IgD-negative memory B cell (primary cell): ENCODE results near the gene SCIN. TPM values are rescaled to one million over a fixed set of nuclear protein-coding genes. Genes with fewer than 3 reads are reported as not detected.
"Not testable (repeated sequence)": the region's sequence is repeated elsewhere in the genome, so short reads cannot be mapped to it uniquely, and the experiment has no call there.

Source experiments
- H3K27ac Mint-ChIP-seq, 3 donors: one replicate each; pipeline ENCODE4 v1.8.0; 2020 to 2022; ENCODE audit warnings: mild to moderate bottlenecking in 3 of 3, mixed read lengths in 3 of 3, moderate library complexity in 1 of 3
- H3K27me3 Mint-ChIP-seq: one replicate; pipeline ENCODE4 v1.8.0; 2021; ENCODE audit warnings: mixed read lengths
- H3K36me3 Mint-ChIP-seq: one replicate; pipeline ENCODE4 v1.8.0; 2020; ENCODE audit warnings: mild to moderate bottlenecking, mixed read lengths
- H3K4me1 Mint-ChIP-seq, 3 donors: one replicate each; pipeline ENCODE4 v1.8.0; 2020 to 2022; ENCODE audit warnings: mixed read lengths in 3 of 3, mild to moderate bottlenecking in 1 of 3
- H3K4me3 Mint-ChIP-seq, 4 donors: one replicate each; pipeline ENCODE4 v1.8.0; 2020 to 2022; ENCODE audit warnings: mild to moderate bottlenecking in 4 of 4, mixed read lengths in 4 of 4, moderate library complexity in 3 of 4
- H3K9me3 Mint-ChIP-seq, 3 donors: one replicate each; pipeline ENCODE4 v1.8.0; 2020 to 2021; ENCODE audit warnings: mixed read lengths in 3 of 3, mild to moderate bottlenecking in 1 of 3
- polyA plus RNA-seq: library from polyadenylated mRNA; unstranded; fragments of 300-500 nt; fragmentation: Illumina TruSeq; gene quantifications from one replicate; pipeline ENCODE4 v1.2.3, GENCODE V29; 2021

The SCIN gene
- polyA plus RNA-seq, 1 donor from 2014 or later = 1.6 TPM

DNA sequence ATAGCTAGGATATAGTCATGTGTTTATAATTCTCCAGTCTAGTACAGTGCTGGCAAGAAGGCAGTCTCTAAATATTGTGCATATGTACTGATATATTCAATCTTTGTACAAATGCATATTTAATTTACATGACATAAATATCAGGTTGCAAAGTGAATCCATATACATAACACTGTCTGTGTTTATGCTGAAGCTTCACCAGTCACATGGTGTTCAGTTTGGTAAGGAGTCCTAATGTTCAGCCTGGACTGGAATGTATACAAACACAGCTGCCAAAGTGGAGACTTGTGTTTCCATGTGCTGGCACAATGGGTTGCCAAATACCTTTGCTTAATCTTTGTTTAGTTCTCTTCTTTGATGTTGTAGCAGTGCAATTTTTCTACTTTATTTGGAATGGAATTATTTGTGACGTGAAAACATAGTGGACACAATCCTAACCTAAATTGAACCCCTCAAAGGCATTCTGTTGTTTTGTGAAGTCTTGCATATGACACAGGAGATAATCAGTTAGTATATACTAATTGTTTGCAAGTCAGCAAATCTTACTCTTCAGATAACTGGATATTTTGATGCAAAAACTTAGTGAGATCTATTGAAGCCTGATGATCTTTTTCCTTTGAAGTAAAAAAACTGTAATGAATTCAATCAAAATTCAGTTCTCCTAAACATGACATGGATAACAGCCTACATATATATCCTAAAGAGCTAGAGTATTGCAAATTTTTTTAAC, 99.6 kb downstream of the SCIN start:
- Mint-ChIP-seq H3K36me3 (no peaks in the 10 kb centered on the region), H3K9me3 (peaks cover 0 to under 1% (median 0%) of the 10 kb centered on the region in 3 donors), H3K27ac (peak overlapping the region in 2 of 3 donors; percentile 74 to 84), H3K4me3 (peak overlapping the region; percentile 43 to 90 (median 63)), H3K27me3 (no peaks in the 10 kb centered on the region), H3K4me1 (peaks cover 16 to 44% (median 43%) of the 10 kb centered on the region in 3 donors)

DNA sequence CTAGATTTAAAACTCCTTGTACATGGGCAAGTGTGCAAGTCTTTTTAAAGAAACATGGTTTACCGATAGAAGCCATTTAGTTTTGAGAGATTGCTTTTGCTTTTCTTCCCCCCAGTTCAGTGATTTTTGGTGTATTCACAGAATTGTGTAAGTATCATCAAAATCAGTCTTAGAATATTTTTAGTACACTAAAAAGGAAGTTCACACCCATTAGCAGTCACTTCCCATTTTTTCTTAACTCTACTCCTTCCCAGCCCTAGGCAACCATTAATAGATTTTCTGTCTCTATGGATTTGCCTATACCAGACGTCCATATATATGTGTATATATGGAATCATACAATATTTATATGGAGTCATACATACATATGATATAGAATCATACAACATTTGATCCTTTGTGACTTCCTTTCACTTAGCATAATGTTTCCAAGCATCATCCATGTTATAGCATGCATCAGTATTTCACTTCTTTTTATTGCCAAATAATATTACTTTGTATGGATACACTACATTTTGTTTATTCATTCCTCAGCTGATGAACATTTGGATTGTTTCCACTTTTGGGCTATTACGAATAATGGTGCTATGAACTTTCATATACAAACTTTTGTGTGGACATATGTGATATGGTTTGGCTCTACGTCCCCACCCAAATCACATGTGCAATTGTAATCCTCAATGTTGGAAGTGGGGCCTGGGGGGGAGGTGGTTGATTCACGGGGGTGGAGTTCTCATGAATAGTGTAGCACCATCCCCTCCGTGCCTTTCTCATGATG, 100.4 kb downstream of the SCIN start:
- Mint-ChIP-seq H3K27me3 (no peaks in the 10 kb centered on the region), H3K9me3 (peaks cover 0 to 6% (median 3%) of the 10 kb centered on the region in 3 donors), H3K4me3 (peak overlapping the region; percentile 43 to 90 (median 63)), H3K4me1 (peaks cover 16 to 46% (median 44%) of the 10 kb centered on the region in 3 donors), H3K36me3 (no peaks in the 10 kb centered on the region), H3K27ac (peak overlapping the region in 2 of 3 donors; percentile 74 to 84)

DNA sequence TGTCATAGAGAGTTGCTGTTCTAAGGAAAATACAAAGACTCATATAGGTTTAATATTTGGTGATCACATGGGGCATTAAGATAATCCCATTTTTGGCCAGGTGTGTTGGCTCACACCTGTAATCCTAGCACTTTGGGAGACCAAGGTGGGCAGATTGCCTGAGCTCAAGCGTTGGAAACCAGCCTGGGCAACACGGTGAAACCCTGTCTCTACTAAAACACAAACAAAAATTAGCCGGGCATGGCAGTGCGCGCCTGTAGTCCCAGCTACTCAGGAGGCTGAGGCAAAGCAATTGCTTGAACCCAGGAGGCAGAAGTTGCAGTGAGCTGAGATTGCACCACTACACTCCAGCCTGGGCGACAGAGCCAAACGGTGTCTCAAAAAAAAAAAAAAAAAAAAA, 102.9 kb downstream of the SCIN start:
- not testable (repeated sequence) for H3K4me3 Mint-ChIP-seq, H3K27ac Mint-ChIP-seq, H3K9me3 Mint-ChIP-seq, H3K36me3 Mint-ChIP-seq, H3K27me3 Mint-ChIP-seq
- peaks cover 8 to 35% (median 33%) of the 10 kb centered on the region in 3 donors for H3K4me1 Mint-ChIP-seq

DNA sequence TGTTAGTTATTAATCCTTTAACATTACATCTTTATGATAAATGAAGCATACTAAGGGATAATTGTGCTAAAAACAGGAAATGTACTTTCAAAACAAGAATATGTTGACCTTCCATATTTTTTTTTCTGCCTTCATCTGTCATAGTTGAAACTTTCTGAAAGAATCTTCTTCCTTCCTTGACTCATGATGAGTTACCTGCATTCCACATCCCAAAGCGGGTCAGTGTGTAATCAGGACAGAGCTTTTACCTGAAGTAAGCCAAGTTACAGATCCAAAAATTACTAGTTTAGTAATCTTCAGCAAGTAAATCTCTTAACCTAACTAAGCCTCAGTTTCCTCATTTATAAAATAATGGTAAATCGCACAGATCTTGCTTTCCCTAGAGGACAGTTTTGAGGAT, 103.5 kb downstream of the SCIN start:
- Mint-ChIP-seq H3K9me3 (peaks cover 2 to 9% (median 3%) of the 10 kb centered on the region in 3 donors), H3K4me3 (no peak overlapping the region), H3K27me3 (no peaks in the 10 kb centered on the region), H3K27ac (no peak overlapping the region), H3K36me3 (no peaks in the 10 kb centered on the region), H3K4me1 (peaks cover 8 to 33% (median 31%) of the 10 kb centered on the region in 3 donors)

DNA sequence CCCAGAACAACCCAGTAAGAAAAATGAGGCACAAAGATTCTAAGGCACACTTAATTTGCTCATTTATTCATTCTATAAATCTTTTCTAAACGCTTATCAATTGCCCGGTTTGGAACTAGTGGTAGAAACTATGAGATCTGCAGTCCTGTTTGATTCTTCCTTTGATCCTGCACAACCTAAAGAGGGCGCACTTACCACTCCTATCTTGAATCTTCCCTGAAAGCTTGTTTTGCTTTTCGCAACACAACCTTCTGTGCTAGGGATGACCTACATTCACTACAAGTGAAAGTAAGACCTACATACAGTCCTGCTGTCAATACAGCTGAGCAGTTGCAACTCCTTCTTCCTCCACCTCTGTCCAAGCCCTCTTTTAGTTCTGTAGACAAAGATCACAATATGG, 104.3 kb downstream of the SCIN start:
- no peaks in the 10 kb centered on the region for H3K27me3 Mint-ChIP-seq
- H3K4me1 Mint-ChIP-seq = peaks cover 8 to 33% (median 25%) of the 10 kb centered on the region in 3 donors
- H3K9me3 Mint-ChIP-seq = peaks cover 2 to 9% (median 3%) of the 10 kb centered on the region in 3 donors
- peak overlapping the region in 1 of 3 donors; percentile 81 for H3K27ac Mint-ChIP-seq
- H3K36me3 Mint-ChIP-seq = no peaks in the 10 kb centered on the region
- H3K4me3 Mint-ChIP-seq = peak overlapping the region in 1 of 4 donors; percentile 10

DNA sequence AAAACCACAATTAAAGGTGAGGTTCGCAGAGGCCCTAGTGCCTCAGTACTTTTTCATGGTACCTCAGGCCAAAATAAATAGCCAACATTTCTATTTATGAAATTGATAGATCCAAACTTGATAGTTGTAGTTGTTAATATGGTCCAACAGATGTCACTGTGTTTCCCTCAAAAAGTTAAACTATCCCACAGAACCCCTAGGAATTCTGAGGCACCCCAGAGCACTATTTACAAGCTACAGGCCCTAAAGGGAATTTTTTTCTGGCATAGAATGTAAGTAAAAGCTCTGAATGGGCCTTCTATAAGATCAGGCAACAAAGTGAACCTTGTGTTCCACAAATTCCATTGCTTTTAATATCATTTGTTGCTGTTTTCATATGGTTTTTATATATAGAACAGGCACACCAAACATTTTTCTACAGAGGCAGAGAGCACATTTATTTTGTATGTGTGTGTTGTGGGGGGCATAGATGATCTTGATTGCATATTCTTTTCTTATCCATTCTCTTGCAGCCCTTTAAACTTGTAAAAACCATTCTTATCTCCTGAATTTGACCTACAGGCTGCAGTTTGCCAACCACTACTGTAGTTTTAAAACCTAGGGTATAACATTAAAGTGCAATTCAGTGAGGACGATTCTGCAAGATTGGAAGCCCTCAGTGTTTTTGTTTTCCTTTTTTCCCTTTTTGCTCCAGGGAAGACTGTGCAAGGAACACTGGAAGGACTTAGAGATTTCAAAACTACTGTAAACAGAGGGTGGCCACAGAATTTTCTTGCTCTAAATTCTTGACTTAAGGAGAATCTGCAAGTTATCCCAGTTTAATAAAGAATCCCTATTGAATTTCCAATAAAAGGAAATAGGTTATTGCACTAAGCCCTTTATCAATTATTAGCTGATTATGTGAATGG, 113.4 kb downstream of the SCIN start:
- Mint-ChIP-seq H3K4me3 (peak overlapping the region in 2 of 4 donors; percentile 5 to 99), H3K36me3 (peaks cover 5% of the 10 kb centered on the region), H3K27me3 (peaks cover 3% of the 10 kb centered on the region), H3K27ac (peak overlapping the region; percentile 96 to 99 (median 98)), H3K4me1 (peaks cover 20 to 43% (median 30%) of the 10 kb centered on the region in 3 donors), H3K9me3 (peaks cover 0 to 3% (median 0%) of the 10 kb centered on the region in 3 donors)

DNA sequence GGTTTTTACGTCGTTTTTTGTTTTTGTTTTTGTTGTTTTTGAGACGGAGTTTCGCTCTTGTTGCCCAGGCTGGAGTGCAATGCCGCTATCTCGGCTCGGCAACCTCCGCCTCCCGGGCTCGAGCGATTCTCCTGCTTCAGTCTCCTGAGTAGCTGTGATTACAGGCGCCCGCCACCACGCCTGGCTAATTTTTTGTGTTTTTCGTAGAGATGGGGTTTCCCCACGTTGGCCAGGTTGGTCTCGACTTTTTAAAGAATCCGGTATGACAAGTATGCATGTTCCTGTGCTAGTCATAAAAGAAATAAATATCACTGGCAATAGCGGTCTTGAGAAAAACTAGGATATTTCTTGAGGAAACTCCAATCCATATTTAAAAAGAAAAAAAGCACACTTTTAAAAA, 114.2 kb downstream of the SCIN start:
- peaks cover 23 to 46% (median 36%) of the 10 kb centered on the region in 3 donors for H3K4me1 Mint-ChIP-seq
- peaks cover 5% of the 10 kb centered on the region for H3K36me3 Mint-ChIP-seq
- H3K27ac Mint-ChIP-seq = peak overlapping the region; percentile 96 to 99 (median 98)
- H3K27me3 Mint-ChIP-seq = peaks cover 3% of the 10 kb centered on the region
- H3K9me3 Mint-ChIP-seq = peaks cover 0 to 3% (median 0%) of the 10 kb centered on the region in 3 donors
- peak overlapping the region in 3 of 4 donors; percentile 32 to 99 (median 73) for H3K4me3 Mint-ChIP-seq

DNA sequence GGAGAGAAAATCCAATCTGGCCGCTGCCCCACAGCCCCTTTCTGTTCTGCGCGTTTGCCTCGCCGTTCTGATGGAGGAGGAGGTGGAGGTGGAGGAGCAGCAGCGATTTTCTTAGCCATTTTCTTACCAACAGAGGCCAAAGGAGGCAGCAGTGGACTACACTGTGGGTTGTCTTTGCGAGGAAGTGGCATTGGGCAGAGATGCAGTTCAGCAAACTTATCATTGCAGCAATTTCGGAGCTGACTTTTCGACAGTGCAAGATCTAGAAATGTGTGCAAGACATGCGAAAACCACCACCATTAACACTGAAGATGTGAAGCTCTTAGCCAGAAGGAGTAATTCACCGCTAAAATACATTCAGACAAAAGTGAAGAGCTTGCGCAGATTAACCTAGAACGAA, 115.0 kb downstream of the SCIN start:
- Mint-ChIP-seq H3K9me3 (peaks cover 0 to 3% (median 0%) of the 10 kb centered on the region in 3 donors), H3K4me1 (peaks cover 28 to 44% (median 43%) of the 10 kb centered on the region in 3 donors), H3K4me3 (peak overlapping the region; percentile 77 to 99 (median 93)), H3K36me3 (peaks cover 3% of the 10 kb centered on the region), H3K27ac (peak overlapping the region; percentile 96 to 99 (median 98)), H3K27me3 (peaks cover 3% of the 10 kb centered on the region)

DNA sequence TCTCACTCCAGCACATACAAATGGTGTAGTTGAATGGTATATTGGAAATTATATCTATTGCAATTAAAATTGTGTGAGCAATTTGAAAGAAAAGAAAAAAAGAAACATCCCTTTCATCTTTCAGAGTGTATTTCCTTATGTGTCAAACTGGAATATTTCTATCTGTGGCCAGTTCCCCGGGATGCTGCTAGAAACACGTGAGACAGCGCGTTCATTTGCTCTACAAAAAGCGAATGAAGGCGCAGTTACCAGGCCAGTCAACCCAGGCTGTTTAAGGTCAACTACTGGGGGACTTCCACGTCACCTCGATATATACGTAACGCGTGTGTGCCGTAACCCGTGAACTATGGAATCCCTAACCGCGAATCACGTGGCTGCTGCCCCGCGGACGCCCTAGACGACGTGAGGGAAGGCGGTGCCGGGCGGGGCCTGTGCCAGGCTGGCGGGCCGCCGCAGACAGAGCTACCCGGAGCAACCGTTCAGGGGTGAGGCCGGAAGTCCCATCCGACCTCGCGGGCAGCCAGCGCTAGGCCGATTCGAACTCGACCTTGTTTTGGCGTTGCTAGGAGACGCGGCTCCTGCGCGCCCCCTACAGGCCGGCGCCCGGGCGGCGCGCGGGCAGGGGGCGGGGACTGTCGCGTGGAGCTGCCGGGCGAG, 115.8 kb downstream of the SCIN start:
- H3K4me1 Mint-ChIP-seq = peaks cover 28 to 44% (median 41%) of the 10 kb centered on the region in 3 donors
- H3K27ac Mint-ChIP-seq = peak overlapping the region; percentile 96 to 99 (median 98)
- peak overlapping the region; percentile 95 to 99 (median 98) for H3K4me3 Mint-ChIP-seq
- peaks cover 3% of the 10 kb centered on the region for H3K27me3 Mint-ChIP-seq
- H3K9me3 Mint-ChIP-seq = peaks cover 0 to 3% (median 0%) of the 10 kb centered on the region in 3 donors
- H3K36me3 Mint-ChIP-seq = peaks cover 2% of the 10 kb centered on the region

DNA sequence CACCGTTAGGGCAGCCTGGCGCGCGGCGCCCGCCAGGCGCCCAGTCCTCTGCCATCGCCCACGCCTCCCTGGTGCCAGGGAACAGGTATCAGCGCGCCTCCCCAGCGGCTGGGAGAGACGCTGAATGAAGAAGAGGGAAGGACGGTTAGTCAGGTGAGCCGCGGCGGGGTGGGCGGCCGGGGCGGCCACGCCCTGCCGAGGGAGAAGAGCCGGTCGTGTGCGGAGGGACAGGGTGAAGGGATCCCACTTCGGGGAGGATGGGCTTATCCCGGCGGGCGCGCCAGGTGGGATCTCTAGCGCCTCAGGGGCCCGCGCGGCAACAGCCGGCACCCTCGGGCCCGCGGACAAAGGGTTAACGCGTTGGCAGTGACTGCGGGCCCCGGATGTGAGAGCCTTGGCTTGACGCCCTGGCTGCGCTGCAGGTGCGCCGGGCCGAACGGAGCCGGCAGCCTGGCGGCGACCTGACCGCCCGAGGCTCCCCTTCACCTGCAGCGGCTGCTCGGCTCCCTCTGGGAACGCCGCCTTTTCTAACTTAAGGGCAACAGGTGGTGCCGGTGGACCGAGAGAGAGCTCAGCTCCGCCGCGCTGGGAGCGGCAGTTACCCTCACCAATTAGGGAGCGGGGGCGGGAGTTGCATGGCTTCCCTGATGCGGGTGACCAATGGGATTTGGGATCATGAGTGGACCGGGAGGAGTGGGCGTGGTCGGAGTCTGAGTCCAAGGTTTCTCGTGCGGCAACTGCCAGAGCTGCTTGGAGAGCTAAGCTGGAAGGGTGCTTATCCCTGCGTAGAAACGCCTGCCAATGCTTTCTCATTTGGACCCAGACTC, 116.6 kb downstream of the SCIN start, which contains the start of gene ARL4A:
TSS of gene ARL4A (plus strand) at position 743 of the 827 bp plus-strand sequence. CDS start 622 bp downstream, outside the sequence.
- Mint-ChIP-seq H3K27ac (peak within 1 kb of the TSS; percentile 96 to 99 (median 98)), H3K4me3 (peak within 1 kb of the TSS; percentile 95 to 99 (median 98)), H3K36me3 (peaks cover 2% of the 10 kb centered on the region), H3K4me1 (peaks cover 28 to 44% (median 41%) of the 10 kb centered on the region in 3 donors), H3K9me3 (peaks cover 0 to 3% (median 0%) of the 10 kb centered on the region in 3 donors), H3K27me3 (peaks cover 3% of the 10 kb centered on the region)

DNA sequence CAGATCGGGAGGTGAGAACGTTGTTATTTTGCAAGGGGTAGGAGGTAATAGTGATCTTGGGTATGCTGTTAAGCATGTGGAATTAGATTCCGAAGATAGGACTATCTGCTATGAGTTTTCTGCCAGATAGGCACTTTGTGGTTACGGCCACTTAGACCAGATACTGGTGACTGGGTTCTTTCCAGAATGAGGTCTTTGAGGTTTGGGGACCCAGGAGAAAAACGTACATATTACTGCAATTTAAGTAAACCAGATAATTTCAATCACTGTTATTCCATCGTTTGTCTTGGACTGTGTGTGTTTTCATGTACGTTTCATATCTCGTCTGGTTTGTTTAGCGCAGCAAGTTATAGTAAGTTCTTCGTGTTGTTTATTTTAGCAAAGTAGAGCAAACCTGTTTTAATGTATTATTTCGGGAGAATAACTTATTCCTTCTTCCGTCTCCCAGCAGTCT, 117.2 kb downstream of the SCIN start:
- Mint-ChIP-seq H3K27ac (peak overlapping the region; percentile 96 to 99 (median 98)), H3K4me1 (peaks cover 28 to 44% (median 44%) of the 10 kb centered on the region in 3 donors), H3K36me3 (peaks cover 2% of the 10 kb centered on the region), H3K9me3 (peaks cover 0 to 3% (median 0%) of the 10 kb centered on the region in 3 donors), H3K27me3 (peaks cover 3% of the 10 kb centered on the region), H3K4me3 (peak overlapping the region; percentile 95 to 99 (median 98))

DNA sequence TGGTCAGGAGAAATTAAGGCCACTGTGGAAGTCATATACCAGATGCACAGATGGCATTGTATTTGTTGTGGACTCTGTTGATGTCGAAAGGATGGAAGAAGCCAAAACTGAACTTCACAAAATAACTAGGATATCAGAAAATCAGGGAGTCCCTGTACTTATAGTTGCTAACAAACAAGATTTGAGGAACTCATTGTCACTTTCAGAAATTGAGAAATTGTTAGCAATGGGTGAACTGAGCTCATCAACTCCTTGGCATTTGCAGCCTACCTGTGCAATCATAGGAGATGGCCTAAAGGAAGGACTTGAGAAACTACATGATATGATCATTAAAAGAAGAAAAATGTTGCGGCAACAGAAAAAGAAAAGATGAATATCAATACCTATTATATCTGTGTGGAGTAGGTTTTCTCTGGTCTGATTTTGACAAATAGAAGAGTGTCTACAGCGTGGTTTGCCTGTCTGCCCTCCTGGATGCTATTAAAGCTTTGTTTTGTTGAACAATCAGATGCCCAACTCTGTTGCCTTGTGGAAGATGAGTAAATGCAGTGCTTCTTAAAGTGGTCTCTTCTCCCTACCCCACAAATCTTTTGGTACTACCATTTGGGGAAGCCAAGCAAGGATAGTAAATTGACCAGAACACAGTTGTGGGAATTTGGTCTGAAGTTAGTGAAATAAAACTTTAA, 118.1 kb downstream of the SCIN start:
- not testable (repeated sequence) for H3K9me3 Mint-ChIP-seq, H3K27me3 Mint-ChIP-seq, H3K36me3 Mint-ChIP-seq
- peak overlapping the region in 1 of 3 donors; percentile 96 for H3K27ac Mint-ChIP-seq
- H3K4me1 Mint-ChIP-seq = peaks cover 29 to 44% (median 39%) of the 10 kb centered on the region in 3 donors
- H3K4me3 Mint-ChIP-seq = peak overlapping the region in 2 of 4 donors; percentile 5 to 99
